Stimulated activated CD4-positive, alpha-beta T cell treated with anti-CD3 and anti-CD28 coated beads, Interleukin-4, amount 100 ng/mL, for 24 hours (primary cell): ENCODE data around the gene NCR1.
"Not testable (repeated sequence)": the region's sequence is repeated elsewhere in the genome, so short reads cannot be mapped to it uniquely, and the experiment has no call there.

Experiments used
- DNase-seq: peaks from one replicate; pipeline ENCODE4 v3.0.0-alpha.2; 2020

Gene NCR1

GRCh38 chr19:54916822-54917221 lies 10.9 kb downstream of the NCR1 start:
- no peak for DNase-seq

GRCh38 chr19:54918499-54918898 lies 12.6 kb downstream of the NCR1 start:
- DNase-seq: no peak

- DNase-seq: not testable (repeated sequence)
Observed at GRCh38 chr19:54919646-54920563, 14.0 kb downstream of the NCR1 start.

GRCh38 chr19:54921082-54921481 lies 15.1 kb downstream of the NCR1 start:
- no peak for DNase-seq

GRCh38 chr19:54923276-54923675 lies 17.3 kb downstream of the NCR1 start:
- DNase-seq: no peak

GRCh38 chr19:54928299-54928698 lies 22.4 kb downstream of the NCR1 start:
- no peak for DNase-seq

GRCh38 chr19:54937926-54938325 lies 32.0 kb downstream of the NCR1 start:
- no peak for DNase-seq

- no peak for DNase-seq
Observed at GRCh38 chr19:54938906-54939305, 33.0 kb downstream of the NCR1 start.

- DNase-seq: not testable (repeated sequence)
Observed at GRCh38 chr19:54939538-54939937, 33.6 kb downstream of the NCR1 start.

- DNase-seq: not testable (repeated sequence)
Observed at GRCh38 chr19:54943772-54944361, 37.9 kb downstream of the NCR1 start.

GRCh38 chr19:54947381-54947780 lies 41.4 kb downstream of the NCR1 start, which contains the start of gene NLRP7:
NLRP7 (minus strand) TSS chr19:54947530.
- no peak for DNase-seq

- no peak for DNase-seq
Observed at GRCh38 chr19:54949412-54949811, 43.5 kb downstream of the NCR1 start.

GRCh38 chr19:54950580-54950979 lies 44.6 kb downstream of the NCR1 start:
- DNase-seq: not testable (repeated sequence)

GRCh38 chr19:54952591-54953344 lies 46.8 kb downstream of the NCR1 start:
- DNase-seq: no peak

- not testable (repeated sequence) for DNase-seq
Observed at GRCh38 chr19:54953345-54953713, 47.4 kb downstream of the NCR1 start.

- no peak for DNase-seq
Observed at GRCh38 chr19:54955376-54955775, 49.4 kb downstream of the NCR1 start.

GRCh38 chr19:54959840-54960239 lies 53.9 kb downstream of the NCR1 start:
- no peak for DNase-seq
